Vagina (tissue), 2 donors: ENCODE measurements around the gene SCAPER. TPM values are rescaled to one million over a fixed set of nuclear protein-coding genes. Genes with fewer than 3 reads are reported as not detected.
"Not testable (repeated sequence)": the region's sequence is repeated elsewhere in the genome, so short reads cannot be mapped to it uniquely, and the experiment has no call there.

Source experiments
- DNase-seq, 2 donors: peaks; one replicate each; pipeline ENCODE4 v3.0.0-alpha.2; 2017; ENCODE audit errors: extremely low spot score in 2 of 2
- H3K27ac ChIP-seq: fragments of 200-600 bp; sonication (generic); one replicate; pipeline ENCODE4 v1.5.1; 2019
- H3K27me3 ChIP-seq: fragments of 200-600 bp; sonication (generic); one replicate; pipeline ENCODE4 v1.5.1; 2019
- H3K36me3 ChIP-seq, 2 donors: fragments of 200-600 bp; sonication (generic); one replicate each; pipeline ENCODE4 v1.5.1; 2017 to 2019
- H3K4me1 ChIP-seq: fragments of 200-600 bp; sonication (generic); one replicate; pipeline ENCODE4 v1.5.1; 2019
- H3K4me3 ChIP-seq, 2 donors: fragments of 200-600 bp; sonication (generic); 1 replicate in 1 of 2; 2 replicates in 1 of 2; pipeline ENCODE4 v1.5.1; 2016 to 2019
- H3K9me3 ChIP-seq: fragments of 200-600 bp; sonication (generic); one replicate; pipeline ENCODE4 v1.5.1; 2019
- CTCF ChIP-seq, 3 experiments: fragments of 450-650 bp in 2 of 3; fragments of 200-600 bp in 1 of 3; sonication (generic) in 1 of 3; IDR thresholded peaks; one replicate each; pipeline ENCODE4 v1.5.1; 2017 to 2019; ENCODE audit warnings: antibody characterized with exemption in 3 of 3, mild to moderate bottlenecking in 2 of 3, moderate library complexity in 2 of 3
- POLR2A ChIP-seq, 2 donors: fragments of 450-650 bp; IDR thresholded peaks; one replicate each; pipeline ENCODE4 v1.6.1; 2017; ENCODE audit warnings: antibody characterized with exemption in 2 of 2, mild to moderate bottlenecking in 2 of 2, moderate library complexity in 2 of 2
- POLR2AphosphoS5 ChIP-seq, 2 donors: sonication (generic); formaldehyde crosslinking; IDR thresholded peaks; one replicate each; pipeline ENCODE4 v1.9.0; 2017; ENCODE audit warnings: antibody characterized with exemption in 2 of 2, mild to moderate bottlenecking in 2 of 2, low read depth in 1 of 2; ENCODE audit not compliant: insufficient read depth in 1 of 2
- intact Hi-C: fragments of 100-400 bp; cut with DNase I; formaldehyde crosslinking; loops from one replicate; pipeline ENCODE4 v1.15.1; 2023
- total RNA-seq: library from RNA; depleted of rRNA; stranded (reverse); fragments of >200 nt; gene quantifications from one replicate; pipeline ENCODE4 v1.2.3, GENCODE V29; 2016

The SCAPER gene
- total RNA-seq, 1 donor from 2014 or later, result 51.3 TPM

GRCh38 chr15:76517910-76518309, 387.2 kb downstream of the SCAPER start:
- no peak for DNase-seq
- Histone ChIP-seq H3K4me3 (no peak overlapping the region), H3K9me3 (no peaks in the 10 kb centered on the region), H3K4me1 (no peaks in the 10 kb centered on the region), H3K27ac (no peak overlapping the region), H3K27me3 (no peaks in the 10 kb centered on the region), H3K36me3 (no peaks in the 10 kb centered on the region)
- intact Hi-C loops, result no loop called here
- no peak for TF ChIP-seq CTCF (IDR thresholded peaks at IDR 0.05)
- no peak for TF ChIP-seq POLR2AphosphoS5 (IDR thresholded peaks at IDR 0.05; ENCODE audit: insufficient read depth in 1 of 2, low read depth in 1 of 2)
- no peak for TF ChIP-seq POLR2A (IDR thresholded peaks at IDR 0.05)

- Histone ChIP-seq H3K4me1 (no peaks in the 10 kb centered on the region), H3K36me3 (no peaks in the 10 kb centered on the region), H3K27ac (no peak overlapping the region), H3K27me3 (no peaks in the 10 kb centered on the region), H3K4me3 (no peak overlapping the region), H3K9me3 (no peaks in the 10 kb centered on the region)
- intact Hi-C loops, result no loop called here
- no peak for DNase-seq
- no peak for TF ChIP-seq POLR2AphosphoS5 (IDR thresholded peaks at IDR 0.05; ENCODE audit: insufficient read depth in 1 of 2, low read depth in 1 of 2)
- no peak for TF ChIP-seq CTCF (IDR thresholded peaks at IDR 0.05)
- no peak for TF ChIP-seq POLR2A (IDR thresholded peaks at IDR 0.05)
These were observed 390.9 kb downstream of the SCAPER start for GRCh38 chr15:76514282-76514681.

GRCh38 chr15:76512971-76513370, 392.2 kb downstream of the SCAPER start:
- H3K36me3 ChIP-seq, result no peaks in the 10 kb centered on the region
- TF ChIP-seq POLR2A (IDR thresholded peaks at IDR 0.05) (no peak), CTCF (IDR thresholded peaks at IDR 0.05) (no peak), POLR2AphosphoS5 (IDR thresholded peaks at IDR 0.05; ENCODE audit: insufficient read depth in 1 of 2, low read depth in 1 of 2) (no peak)
- H3K9me3 ChIP-seq, result no peaks in the 10 kb centered on the region
- H3K27me3 ChIP-seq, result no peaks in the 10 kb centered on the region
- no peak for DNase-seq
- H3K4me3 ChIP-seq, result no peak overlapping the region
- intact Hi-C loops, result no loop called here
- H3K4me1 ChIP-seq, result no peaks in the 10 kb centered on the region
- H3K27ac ChIP-seq, result no peak overlapping the region

GRCh38 chr15:76510663-76511062, 394.5 kb downstream of the SCAPER start:
- DNase-seq, H3K36me3 ChIP-seq, H3K4me1 ChIP-seq, H3K9me3 ChIP-seq, H3K27me3 ChIP-seq, H3K27ac ChIP-seq, H3K4me3 ChIP-seq, intact Hi-C loops: not testable (repeated sequence)

- H3K27ac ChIP-seq, result no peak overlapping the region
- H3K36me3 ChIP-seq, result peaks cover 0 to 8% of the 10 kb centered on the region in 2 donors
- no peaks in the 10 kb centered on the region for H3K27me3 ChIP-seq
- no peak for DNase-seq
- H3K4me3 ChIP-seq, result no peak overlapping the region
- no peaks in the 10 kb centered on the region for H3K9me3 ChIP-seq
- intact Hi-C loops, result no loop called here
- H3K4me1 ChIP-seq, result no peaks in the 10 kb centered on the region
- TF ChIP-seq POLR2AphosphoS5 (IDR thresholded peaks at IDR 0.05; ENCODE audit: insufficient read depth in 1 of 2, low read depth in 1 of 2) (no peak), CTCF (IDR thresholded peaks at IDR 0.05) (no peak), POLR2A (IDR thresholded peaks at IDR 0.05) (no peak)
These were observed 401.3 kb downstream of the SCAPER start for GRCh38 chr15:76503804-76504203.

- H3K4me1 ChIP-seq, result no peaks in the 10 kb centered on the region
- no peak overlapping the region for H3K27ac ChIP-seq
- peaks cover 0 to 8% of the 10 kb centered on the region in 2 donors for H3K36me3 ChIP-seq
- no peak for DNase-seq
- H3K4me3 ChIP-seq, result no peak overlapping the region
- no peaks in the 10 kb centered on the region for H3K27me3 ChIP-seq
- TF ChIP-seq POLR2A (IDR thresholded peaks at IDR 0.05) (no peak), POLR2AphosphoS5 (IDR thresholded peaks at IDR 0.05; ENCODE audit: insufficient read depth in 1 of 2, low read depth in 1 of 2) (no peak), CTCF (IDR thresholded peaks at IDR 0.05) (no peak)
- intact Hi-C loops, result no loop called here
- no peaks in the 10 kb centered on the region for H3K9me3 ChIP-seq
These were observed 402.0 kb downstream of the SCAPER start for GRCh38 chr15:76503121-76503520.
